GM12875 (cell line): ENCODE measurements around the gene CYP4Z1.
"Not testable (repeated sequence)": the region's sequence is repeated elsewhere in the genome, so short reads cannot be mapped to it uniquely, and the experiment has no call there.

Source experiments
- H3K4me3 ChIP-seq: one replicate; pipeline ENCODE4 v1.5.1; 2011; ENCODE audit warnings: low read depth, low read length, control low read depth
- CTCF ChIP-seq: IDR thresholded peaks from 2 replicates; pipeline ENCODE4 v1.5.1; 2011; ENCODE audit warnings: low read depth, mild to moderate bottlenecking, control low read depth, inconsistent platforms, low read length, moderate library complexity, borderline replicate concordance; ENCODE audit not compliant: insufficient read depth

CYP4Z1 gene

GRCh38 chr1:47031585-47031984 is 35.4 kb upstream of the CYP4Z1 start:
- TF ChIP-seq CTCF = no peak
- H3K4me3 ChIP-seq = no peak overlapping the region

- no peak for TF ChIP-seq CTCF
- no peak overlapping the region for H3K4me3 ChIP-seq
Measured at GRCh38 chr1:47036764-47037163, 30.3 kb upstream of the CYP4Z1 start.

- no peak overlapping the region for H3K4me3 ChIP-seq
- TF ChIP-seq CTCF = no peak
Measured at GRCh38 chr1:47059376-47059775, 7.7 kb upstream of the CYP4Z1 start.

- H3K4me3 ChIP-seq = not testable (repeated sequence)
Measured at GRCh38 chr1:47069080-47069479, 2.0 kb downstream of the CYP4Z1 start.

- not testable (repeated sequence) for H3K4me3 ChIP-seq
Measured at GRCh38 chr1:47069509-47069908, 2.5 kb downstream of the CYP4Z1 start.

GRCh38 chr1:47089356-47089755 is 22.3 kb downstream of the CYP4Z1 start:
- H3K4me3 ChIP-seq = not testable (repeated sequence)
- TF ChIP-seq CTCF = peak; percentile 24; the same call in 1 of the 2 replicates

- not testable (repeated sequence) for H3K4me3 ChIP-seq
Measured at GRCh38 chr1:47091476-47091875, 24.4 kb downstream of the CYP4Z1 start.

- TF ChIP-seq CTCF = no peak
- H3K4me3 ChIP-seq = no peak overlapping the region
Measured at GRCh38 chr1:47104816-47105215, 37.8 kb downstream of the CYP4Z1 start.

- H3K4me3 ChIP-seq = no peak overlapping the region
- no peak for TF ChIP-seq CTCF
Measured at GRCh38 chr1:47106792-47107191, 39.8 kb downstream of the CYP4Z1 start.

- H3K4me3 ChIP-seq = not testable (repeated sequence)
Measured at GRCh38 chr1:47107851-47108574, 41.0 kb downstream of the CYP4Z1 start.

GRCh38 chr1:47109482-47109881 is 42.5 kb downstream of the CYP4Z1 start:
- not testable (repeated sequence) for H3K4me3 ChIP-seq
